Measurements from ENCODE around the gene COQ3. TPM values are rescaled to one million over a fixed set of nuclear protein-coding genes. Genes with fewer than 3 reads are reported as not detected.

Gene COQ3
- total RNA-seq, 1 donor from 2014 or later = 4.8 TPM

DNA sequence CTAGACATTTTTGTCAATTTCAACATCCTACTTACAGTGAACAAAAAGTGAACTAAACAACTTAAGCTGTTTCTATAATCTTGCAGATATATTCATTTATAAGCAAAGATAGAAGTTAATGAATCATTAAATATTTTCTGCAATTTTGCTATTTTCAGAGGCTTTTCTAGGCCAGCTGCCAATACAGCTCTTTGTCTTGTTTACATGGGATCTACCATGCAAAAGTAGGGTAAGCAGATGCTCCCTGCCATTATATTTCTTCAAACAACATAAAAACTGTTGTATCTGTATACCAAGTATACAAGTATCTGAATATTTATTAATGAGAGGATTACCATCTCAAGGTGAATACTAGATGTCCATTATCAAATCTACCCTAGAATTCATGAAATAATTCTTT is 15.7 kb upstream of the COQ3 start:
- Mint-ChIP-seq H3K4me1 (ENCODE audit: low read depth) (no peaks in the 10 kb centered on the region), H3K27ac (no peak overlapping the region), H3K9me3 (ENCODE audit: low read depth) (no peaks in the 10 kb centered on the region), H3K4me3 (ENCODE audit: low read depth) (no peak overlapping the region), H3K27me3 (no peaks in the 10 kb centered on the region), H3K36me3 (ENCODE audit: insufficient read depth) (peaks cover 34% of the 10 kb centered on the region)
- DNase-seq (ENCODE audit: low spot score, unreplicated experiment) = no peak
- TF ChIP-seq, protein P1, sequence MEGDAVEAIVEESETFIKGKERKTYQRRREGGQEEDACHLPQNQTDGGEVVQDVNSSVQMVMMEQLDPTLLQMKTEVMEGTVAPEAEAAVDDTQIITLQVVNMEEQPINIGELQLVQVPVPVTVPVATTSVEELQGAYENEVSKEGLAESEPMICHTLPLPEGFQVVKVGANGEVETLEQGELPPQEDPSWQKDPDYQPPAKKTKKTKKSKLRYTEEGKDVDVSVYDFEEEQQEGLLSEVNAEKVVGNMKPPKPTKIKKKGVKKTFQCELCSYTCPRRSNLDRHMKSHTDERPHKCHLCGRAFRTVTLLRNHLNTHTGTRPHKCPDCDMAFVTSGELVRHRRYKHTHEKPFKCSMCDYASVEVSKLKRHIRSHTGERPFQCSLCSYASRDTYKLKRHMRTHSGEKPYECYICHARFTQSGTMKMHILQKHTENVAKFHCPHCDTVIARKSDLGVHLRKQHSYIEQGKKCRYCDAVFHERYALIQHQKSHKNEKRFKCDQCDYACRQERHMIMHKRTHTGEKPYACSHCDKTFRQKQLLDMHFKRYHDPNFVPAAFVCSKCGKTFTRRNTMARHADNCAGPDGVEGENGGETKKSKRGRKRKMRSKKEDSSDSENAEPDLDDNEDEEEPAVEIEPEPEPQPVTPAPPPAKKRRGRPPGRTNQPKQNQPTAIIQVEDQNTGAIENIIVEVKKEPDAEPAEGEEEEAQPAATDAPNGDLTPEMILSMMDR (IDR thresholded peaks at IDR 0.05; ENCODE audit: unreplicated experiment) = no peak

DNA sequence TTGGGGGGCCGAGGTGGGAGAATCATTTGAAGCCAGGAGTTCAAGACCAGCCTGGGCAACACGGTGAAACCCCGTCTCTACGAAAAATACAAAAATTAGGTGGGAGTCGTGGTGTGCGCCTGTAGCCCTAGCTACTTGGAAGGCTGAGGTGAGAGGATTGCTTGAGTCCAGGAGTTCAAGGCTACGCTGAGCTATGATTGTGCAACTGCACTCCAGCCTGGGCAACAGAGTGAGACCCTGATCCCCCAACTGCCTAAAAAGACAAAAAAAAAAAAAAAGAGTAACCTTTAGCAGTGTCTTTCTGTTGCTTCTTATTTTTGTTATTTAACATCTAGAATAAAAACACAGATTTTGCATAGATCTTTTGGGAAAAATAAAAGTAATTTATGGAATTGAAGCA is 13.1 kb upstream of the COQ3 start:
- H3K4me1 Mint-ChIP-seq (ENCODE audit: low read depth) = no peaks in the 10 kb centered on the region
- no peaks in the 10 kb centered on the region for H3K9me3 Mint-ChIP-seq (ENCODE audit: low read depth)
- H3K4me3 Mint-ChIP-seq (ENCODE audit: low read depth) = no peak overlapping the region
- H3K27me3 Mint-ChIP-seq = no peaks in the 10 kb centered on the region
- TF ChIP-seq, protein P1 (IDR thresholded peaks at IDR 0.05; ENCODE audit: unreplicated experiment) = no peak
- DNase-seq (ENCODE audit: low spot score, unreplicated experiment) = no peak
- no peak overlapping the region for H3K27ac Mint-ChIP-seq
- peaks cover 43% of the 10 kb centered on the region for H3K36me3 Mint-ChIP-seq (ENCODE audit: insufficient read depth)

DNA sequence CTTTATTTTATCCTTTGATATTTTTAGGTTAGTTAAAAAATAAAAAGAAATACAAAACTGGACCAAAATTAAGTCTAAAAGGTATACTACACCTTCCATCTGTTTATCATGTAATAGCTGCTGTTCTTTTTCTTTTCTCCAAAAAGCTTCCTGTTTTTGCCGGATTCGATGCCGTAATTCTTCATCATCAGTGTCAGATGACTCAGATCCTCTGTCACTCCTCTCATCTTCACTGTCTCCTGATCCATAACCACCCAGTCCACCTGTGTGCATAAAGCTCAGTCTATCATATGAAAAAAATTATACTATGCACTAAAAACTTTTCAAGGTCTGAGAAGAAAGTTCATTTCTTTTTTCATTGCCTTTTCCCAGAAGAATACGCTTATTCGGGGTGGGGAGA is 8.5 kb upstream of the COQ3 start:
- no peak for DNase-seq (ENCODE audit: low spot score, unreplicated experiment)
- Mint-ChIP-seq H3K27ac (no peak overlapping the region), H3K4me3 (ENCODE audit: low read depth) (no peak overlapping the region), H3K27me3 (no peaks in the 10 kb centered on the region), H3K9me3 (ENCODE audit: low read depth) (no peaks in the 10 kb centered on the region), H3K36me3 (ENCODE audit: insufficient read depth) (peaks cover 33% of the 10 kb centered on the region), H3K4me1 (ENCODE audit: low read depth) (no peaks in the 10 kb centered on the region)
- TF ChIP-seq, protein P1 (IDR thresholded peaks at IDR 0.05; ENCODE audit: unreplicated experiment) = no peak

DNA sequence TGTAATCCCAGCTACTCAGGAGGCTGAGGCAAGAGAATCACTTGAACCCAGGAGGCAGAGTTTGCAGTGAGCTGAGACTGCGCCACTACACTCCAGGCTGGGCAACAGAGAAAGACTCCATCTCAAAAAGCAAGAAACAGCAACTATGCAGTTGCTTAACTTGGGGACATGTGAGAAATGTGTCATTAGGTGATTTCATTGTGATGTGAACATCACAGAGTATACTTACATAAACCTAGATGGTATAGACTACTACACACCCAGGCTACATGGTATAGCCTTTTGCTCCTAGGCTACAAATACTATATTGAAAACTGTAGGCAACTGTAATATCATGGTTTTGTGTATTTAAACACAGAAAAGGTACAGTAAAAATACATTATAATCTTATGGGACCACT is 3.3 kb upstream of the COQ3 start:
- H3K36me3 Mint-ChIP-seq (ENCODE audit: insufficient read depth) = peaks cover 10% of the 10 kb centered on the region
- H3K27ac Mint-ChIP-seq = no peak overlapping the region
- no peaks in the 10 kb centered on the region for H3K27me3 Mint-ChIP-seq
- TF ChIP-seq, protein P1 (IDR thresholded peaks at IDR 0.05; ENCODE audit: unreplicated experiment) = no peak
- peaks cover 6% of the 10 kb centered on the region for H3K4me1 Mint-ChIP-seq (ENCODE audit: low read depth)
- H3K9me3 Mint-ChIP-seq (ENCODE audit: low read depth) = no peaks in the 10 kb centered on the region
- no peak overlapping the region for H3K4me3 Mint-ChIP-seq (ENCODE audit: low read depth)
- no peak for DNase-seq (ENCODE audit: low spot score, unreplicated experiment)

DNA sequence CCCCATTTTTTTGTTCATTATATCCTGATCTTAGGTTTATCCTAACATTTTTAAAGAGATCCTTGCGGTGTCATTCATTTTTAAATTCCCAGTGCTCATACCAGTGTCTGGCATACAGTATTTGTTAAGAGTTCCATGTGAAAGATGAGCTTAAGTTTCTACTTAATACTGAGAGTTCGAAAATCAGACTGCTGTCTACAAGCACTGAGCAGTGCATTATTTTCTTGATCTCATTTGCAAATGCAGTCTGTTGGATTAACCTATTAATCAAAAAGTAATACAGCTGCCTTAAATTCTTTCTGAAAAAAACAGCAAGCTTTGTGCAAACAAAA is 663 bp downstream of the COQ3 start:
- no peak for DNase-seq (ENCODE audit: low spot score, unreplicated experiment)
- TF ChIP-seq, protein P1 (IDR thresholded peaks at IDR 0.05; ENCODE audit: unreplicated experiment) = no peak
- Mint-ChIP-seq H3K27me3 (no peaks in the 10 kb centered on the region), H3K4me1 (ENCODE audit: low read depth) (peaks cover 6% of the 10 kb centered on the region), H3K36me3 (ENCODE audit: insufficient read depth) (peaks cover 2% of the 10 kb centered on the region), H3K4me3 (ENCODE audit: low read depth) (peak overlapping the region; percentile 95), H3K27ac (peak overlapping the region; percentile 96), H3K9me3 (ENCODE audit: low read depth) (no peaks in the 10 kb centered on the region)
